Measurements from ENCODE around the gene BOK. TPM values are rescaled to one million over a fixed set of nuclear protein-coding genes. Genes with fewer than 3 reads are reported as not detected.

Gene BOK
- total and polyA plus RNA-seq, 9 of the 15 experiments (the other 6 are each of a cell fraction or from before 2014, with no cell fraction given), result 0.03 to 3.3 (median 2.0) TPM; not detected in 1

DNA sequence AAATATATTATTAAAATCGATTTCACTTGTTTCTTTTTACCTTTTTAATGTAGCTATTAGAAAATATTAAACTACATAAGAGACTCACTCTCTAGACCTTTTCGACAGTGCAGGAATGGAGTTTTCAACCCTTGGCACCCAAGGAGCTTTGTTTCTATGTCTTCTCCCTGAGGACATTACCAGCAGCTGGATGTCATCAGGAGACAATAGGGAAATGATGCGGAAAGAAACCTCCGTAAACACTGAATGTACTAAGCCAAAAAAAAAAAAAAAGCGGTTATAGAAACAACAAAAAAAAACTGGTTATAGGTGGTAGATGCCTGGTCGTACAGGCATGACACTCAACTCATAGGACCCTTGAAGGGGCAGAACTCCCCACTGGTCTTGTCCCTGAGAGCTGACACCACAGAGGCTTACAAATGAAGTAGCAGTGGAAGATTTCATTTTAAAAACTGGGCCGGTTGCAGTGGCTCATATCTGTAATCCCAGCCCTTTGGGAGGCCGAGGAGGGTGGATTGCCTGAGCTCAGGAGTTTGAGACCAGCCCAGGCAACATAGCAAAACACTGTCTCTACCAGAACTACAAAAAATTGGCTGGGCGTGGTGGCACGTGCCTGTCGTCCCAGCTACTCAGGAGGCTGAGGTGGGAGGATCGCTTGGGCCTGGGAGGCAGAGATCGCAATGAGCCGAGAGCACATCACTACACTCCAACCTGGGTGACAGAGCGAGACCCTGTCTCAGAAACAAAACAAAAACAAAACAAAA is 54.7 kb downstream of the BOK start:
- no peaks in the 10 kb centered on the region for H3K27me3 ChIP-seq (ENCODE audit: control insufficient read depth in 2 of 2, insufficient read depth in 2 of 2, low read length in 2 of 2)
- peaks cover 26% of the 10 kb centered on the region; the same call in 2 of the 3 replicates for H3K36me3 ChIP-seq (ENCODE audit: control insufficient read depth, insufficient read depth, low read length)
- 77% methylated on average over 12 of the region's 15 CpGs for WGBS (ENCODE audit: insufficient coverage, low coverage, missing lambda C conversion rate)
- H3K4me1 ChIP-seq (replicated peaks in 1 of 2; ENCODE audit: control insufficient read depth in 2 of 2, insufficient read depth in 2 of 2, low read length in 2 of 2), result peaks cover 5 to 42% of the 10 kb centered on the region in 2 experiments; a peak in 4 of 5 replicates
- intact Hi-C loops (cut with micrococcal nuclease) (no loop called here), in situ Hi-C loops (cut with MboI) (no loop called here)
- peaks cover 8% of the 10 kb centered on the region; the same call in 1 of the 2 replicates for H4K20me1 ChIP-seq (replicated peaks; ENCODE audit: control insufficient read depth, insufficient read depth, low read length)
- peaks cover 66% of the 10 kb centered on the region for H3K79me2 ChIP-seq (ENCODE audit: control insufficient read depth, insufficient read depth, low read length)
- FAIRE-seq, result no peak
- H2AFZ ChIP-seq (ENCODE audit: low read depth, low read length), result no peak overlapping the region
- no peak overlapping the region for H3K4me2 ChIP-seq (ENCODE audit: insufficient read depth, low read length)
- POLR2A ChIA-PET, result interaction anchor here (0.7 to 1.6 kb wide), 5 partner anchors 14 to 30 kb away, joined by 3 read pairs; no protein-coding TSS in a partner anchor
- H3K9me1 ChIP-seq (ENCODE audit: control insufficient read depth, insufficient read depth, low read length), result no peaks in the 10 kb centered on the region
- ATAC-seq, result no peak
- H3K27ac ChIP-seq (ENCODE audit: extremely low read depth, low read depth, low read length), result no peak overlapping the region
- CTCF ChIA-PET (ENCODE audit: low intra/inter-chr PET ratio), result interaction anchor here (0.7 kb wide), 1 partner anchor 199 kb away, joined by 4 read pairs; no protein-coding TSS in a partner anchor
- no TSS peak for BruUV-seq (replicated peaks)
- no peak overlapping the region for H3K9ac ChIP-seq (ENCODE audit: insufficient read depth in 1 of 2, low read depth in 2 of 2, low read length in 2 of 2)
- no peak overlapping the region for H3K4me3 ChIP-seq
- no peak for DNase-seq (ENCODE audit: extremely low read depth in 1 of 4, low spot score in 3 of 4)
- H3K9me3 ChIP-seq (replicated peaks; ENCODE audit: control insufficient read depth, insufficient read depth, low read depth, low read length), result no peaks in the 10 kb centered on the region
- no peak for TF ChIP-seq EP300 (IDR thresholded peaks at IDR 0.05; ENCODE audit: low read length)
- no peak for TF ChIP-seq RERE (CRISPR knock-in tag; IDR thresholded peaks at IDR 0.05; ENCODE audit: borderline replicate concordance)
- no peak for TF ChIP-seq SMARCC2 (IDR thresholded peaks at IDR 0.05; ENCODE audit: low read depth)
- TF ChIP-seq RAD51 (IDR thresholded peaks at IDR 0.05; ENCODE audit: borderline replicate concordance, low read depth), result no peak
- no peak for TF ChIP-seq ZC3H11A (IDR thresholded peaks at IDR 0.05; ENCODE audit: low read depth, low read length)
- no peak for TF ChIP-seq HNRNPLL (IDR thresholded peaks at IDR 0.05; ENCODE audit: low read depth, low read length, poor library complexity, severe bottlenecking)
- no peak for TF ChIP-seq ZNF239 (CRISPR knock-in tag; IDR thresholded peaks at IDR 0.05)
- TF ChIP-seq ZNF584 (CRISPR knock-in tag; IDR thresholded peaks at IDR 0.05; ENCODE audit: low read depth), result no peak
- no peak for TF ChIP-seq TAF9B (IDR thresholded peaks at IDR 0.05; ENCODE audit: partially characterized antibody)
- TF ChIP-seq ZNF140 (CRISPR knock-in tag; IDR thresholded peaks at IDR 0.05), result no peak
- TF ChIP-seq SRSF1 (IDR thresholded peaks at IDR 0.05; ENCODE audit: low read depth, low read length), result no peak
- no peak for TF ChIP-seq HOXB6 (CRISPR knock-in tag; IDR thresholded peaks at IDR 0.05; ENCODE audit: borderline replicate concordance)
- no peak for TF ChIP-seq CLOCK (CRISPR knock-in tag; IDR thresholded peaks at IDR 0.05; ENCODE audit: borderline replicate concordance)
- TF ChIP-seq NELFE (IDR thresholded peaks at IDR 0.05; ENCODE audit: insufficient read depth, insufficient read length), result no peak

Measured in K562 (cell line).